ENCODE measurements around the gene PABPN1.

PABPN1 gene

GRCh38 chr14:23327947-23328744, 6.9 kb downstream of the PABPN1 start:
- DNase-seq, result peak; percentile 56

GRCh38 chr14:23335623-23336022, 14.4 kb downstream of the PABPN1 start:
- no peak for DNase-seq

- DNase-seq, result no peak
Measured at GRCh38 chr14:23339506-23340268, 18.4 kb downstream of the PABPN1 start.

GRCh38 chr14:23344481-23344880, 23.2 kb downstream of the PABPN1 start:
- DNase-seq, result no peak

GRCh38 chr14:23345987-23346692, 24.9 kb downstream of the PABPN1 start:
- no peak for DNase-seq

- DNase-seq, result no peak
Measured at GRCh38 chr14:23346693-23347405, 25.6 kb downstream of the PABPN1 start.

- DNase-seq, result no peak
Measured at GRCh38 chr14:23347406-23348296, 26.4 kb downstream of the PABPN1 start.

- no peak for DNase-seq
Measured at GRCh38 chr14:23348297-23348655, 27.0 kb downstream of the PABPN1 start.

- no peak for DNase-seq
Measured at GRCh38 chr14:23349156-23349845, 28.0 kb downstream of the PABPN1 start.

GRCh38 chr14:23351681-23352505, 30.6 kb downstream of the PABPN1 start:
- DNase-seq, result no peak

GRCh38 chr14:23352506-23353432, 31.5 kb downstream of the PABPN1 start, which contains the start of gene SLC22A17:
Gene SLC22A17 (minus strand): TSS chr14:23352887.
- peak; percentile 45 for DNase-seq

- DNase-seq, result no peak
Measured at GRCh38 chr14:23353433-23353780, 32.1 kb downstream of the PABPN1 start.

GRCh38 chr14:23354990-23355389, 33.7 kb downstream of the PABPN1 start:
- DNase-seq, result no peak

- DNase-seq, result no peak
Measured at GRCh38 chr14:23355871-23356435, 34.7 kb downstream of the PABPN1 start.

- DNase-seq, result no peak
Measured at GRCh38 chr14:23356662-23357061, 35.4 kb downstream of the PABPN1 start.

- no peak for DNase-seq
Measured at GRCh38 chr14:23357261-23357660, 36.0 kb downstream of the PABPN1 start.

GRCh38 chr14:23358042-23358441, 36.8 kb downstream of the PABPN1 start:
- no peak for DNase-seq

GRCh38 chr14:23358553-23359166, 37.4 kb downstream of the PABPN1 start:
- DNase-seq, result no peak

All from DMS 273 treated with DMSO at 0.1 percent for 48 hours (cell line).